SIG-M5 treated with dmso at 0.1 percent for 504 hours (cell line): ENCODE measurements around the gene FAM174C.

Source experiments
- DNase-seq: peaks from one replicate; lab custom pipeline; 2025; ENCODE audit not compliant: unreplicated experiment; lab: John Stamatoyannopoulos, UW

FAM174C gene

DNA sequence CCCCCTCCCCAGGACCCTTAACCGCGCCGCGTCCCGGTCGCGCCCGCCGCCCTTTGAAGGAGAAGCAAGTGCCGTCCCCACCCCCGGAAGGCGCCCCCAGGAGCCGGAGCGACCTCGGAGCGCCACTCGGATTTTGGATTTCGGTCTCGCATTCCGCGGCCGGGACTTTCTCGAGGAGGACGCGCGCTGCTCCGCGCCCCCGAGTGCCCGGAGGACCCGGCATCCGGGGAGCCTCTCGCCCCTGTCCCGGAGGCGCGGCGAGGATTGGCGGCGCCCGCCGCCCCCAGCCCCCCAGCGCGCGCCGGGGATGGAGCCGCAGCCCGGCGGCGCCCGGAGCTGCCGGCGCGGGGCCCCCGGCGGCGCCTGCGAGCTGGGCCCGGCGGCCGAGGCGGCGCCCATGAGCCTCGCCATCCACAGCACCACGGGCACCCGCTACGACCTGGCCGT, 25.3 kb upstream of the FAM174C start:
- no peak for DNase-seq

DNA sequence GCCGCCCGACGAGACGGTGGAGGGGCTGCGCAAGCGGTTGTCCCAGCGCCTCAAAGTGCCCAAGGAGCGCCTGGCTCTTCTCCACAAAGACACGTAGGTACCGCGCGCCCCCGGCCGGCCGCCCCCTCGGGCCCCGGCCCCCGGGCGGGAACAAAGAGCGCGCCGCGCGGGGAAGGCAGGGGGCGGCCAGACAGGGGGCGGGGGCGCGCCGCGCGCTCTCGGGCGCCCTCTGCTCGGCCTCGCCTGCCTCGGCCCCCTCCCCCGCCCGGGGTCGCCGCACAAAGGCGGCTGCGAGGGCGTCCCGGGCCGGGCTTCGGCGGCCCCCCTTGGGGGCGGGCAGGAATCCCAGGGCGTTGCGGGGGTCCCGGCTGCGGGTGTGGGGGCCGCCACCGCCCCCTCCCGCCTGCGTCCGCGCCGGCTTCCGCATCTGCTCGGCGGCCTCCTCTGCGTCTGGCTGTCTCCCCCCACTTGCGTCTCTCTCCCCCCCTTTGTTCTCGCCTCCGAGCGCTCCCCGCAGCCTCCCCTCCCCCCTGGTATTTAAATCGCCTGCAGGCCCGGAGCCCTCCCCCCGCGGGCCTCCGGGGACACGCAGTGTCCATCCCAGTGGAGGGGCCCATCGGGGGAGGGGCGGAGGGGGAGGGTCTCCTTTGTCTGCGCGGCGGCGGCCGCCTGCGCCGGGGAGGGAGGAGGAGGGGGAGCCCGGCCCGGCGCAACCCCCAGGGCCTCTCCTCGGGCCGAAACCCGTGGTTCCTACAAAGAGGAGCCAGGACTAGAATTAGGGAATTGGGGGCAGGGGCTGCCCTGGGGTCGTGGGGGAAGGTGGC, 24.7 kb upstream of the FAM174C start:
- DNase-seq, result peak; percentile 52

DNA sequence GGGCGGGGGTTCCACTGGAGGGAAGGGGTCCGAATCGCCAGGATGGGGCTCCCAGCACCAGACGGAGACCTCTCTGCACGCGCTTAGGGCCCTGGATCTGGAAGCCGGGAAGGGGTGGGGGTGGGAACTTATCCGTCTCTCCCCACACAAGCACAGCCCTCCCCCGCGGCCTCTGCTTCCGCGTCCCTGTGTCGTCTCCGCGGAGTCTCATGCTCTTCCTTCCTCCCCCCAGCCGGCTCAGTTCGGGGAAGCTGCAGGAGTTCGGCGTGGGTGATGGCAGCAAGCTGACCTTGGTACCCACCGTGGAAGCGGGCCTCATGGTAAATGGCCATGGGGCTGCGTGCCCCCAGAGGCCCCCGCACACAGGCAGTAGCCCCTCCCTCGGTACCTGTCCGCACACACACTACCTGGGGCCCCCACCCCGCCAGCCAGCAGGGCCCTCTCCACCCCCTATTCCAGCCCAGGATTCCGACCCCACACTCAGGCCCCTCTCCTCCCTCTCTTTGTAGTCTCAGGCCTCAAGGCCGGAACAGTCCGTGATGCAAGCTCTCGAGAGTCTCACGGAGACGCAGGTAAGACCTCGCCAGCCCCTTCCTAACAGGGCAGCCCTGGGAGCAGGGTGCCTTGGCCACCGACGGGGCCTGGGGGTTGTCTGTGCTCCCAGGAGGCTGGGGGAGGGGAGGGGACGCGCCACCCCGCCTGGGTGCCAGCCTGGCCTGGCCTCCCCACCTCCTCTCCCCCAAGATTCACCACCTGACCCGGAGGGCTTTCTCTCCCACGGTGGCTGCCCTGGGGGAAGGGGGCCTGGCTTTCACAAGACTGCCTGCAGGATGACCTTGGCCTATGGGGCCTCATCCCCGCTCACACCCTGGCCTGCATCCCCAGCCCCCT, 23.8 kb upstream of the FAM174C start:
- peak; percentile 80 for DNase-seq

DNA sequence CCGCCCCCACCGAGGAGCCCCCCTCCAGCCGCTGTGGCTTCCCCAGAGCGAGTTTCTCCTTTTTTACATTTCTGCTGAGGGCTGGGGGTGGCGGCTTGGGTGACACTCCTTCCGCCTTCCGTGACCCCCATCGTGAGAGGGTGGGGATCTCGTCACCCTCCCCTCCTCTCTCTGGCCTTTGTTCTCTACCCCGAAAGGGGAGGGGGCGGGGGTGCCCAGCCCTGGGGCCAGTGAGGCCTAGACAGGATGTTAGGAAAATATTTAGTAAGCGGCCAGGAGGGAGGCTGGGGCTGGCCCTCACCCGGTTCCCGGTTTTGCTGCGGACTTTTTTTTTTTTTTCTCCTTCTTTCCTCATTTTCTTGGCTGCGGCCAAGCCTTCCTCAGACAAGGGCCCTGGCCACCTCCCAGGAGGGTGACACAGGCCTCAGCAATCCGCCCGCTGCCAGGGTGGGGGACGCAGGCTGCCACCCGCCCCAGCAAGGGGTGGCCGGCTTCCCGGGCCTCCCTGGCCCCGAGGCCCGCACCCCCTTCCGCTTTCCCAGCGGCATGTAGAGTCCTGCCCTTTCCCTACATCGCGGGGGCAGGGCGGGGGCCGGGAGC, 23.0 kb upstream of the FAM174C start:
- DNase-seq, result peak; percentile 92

DNA sequence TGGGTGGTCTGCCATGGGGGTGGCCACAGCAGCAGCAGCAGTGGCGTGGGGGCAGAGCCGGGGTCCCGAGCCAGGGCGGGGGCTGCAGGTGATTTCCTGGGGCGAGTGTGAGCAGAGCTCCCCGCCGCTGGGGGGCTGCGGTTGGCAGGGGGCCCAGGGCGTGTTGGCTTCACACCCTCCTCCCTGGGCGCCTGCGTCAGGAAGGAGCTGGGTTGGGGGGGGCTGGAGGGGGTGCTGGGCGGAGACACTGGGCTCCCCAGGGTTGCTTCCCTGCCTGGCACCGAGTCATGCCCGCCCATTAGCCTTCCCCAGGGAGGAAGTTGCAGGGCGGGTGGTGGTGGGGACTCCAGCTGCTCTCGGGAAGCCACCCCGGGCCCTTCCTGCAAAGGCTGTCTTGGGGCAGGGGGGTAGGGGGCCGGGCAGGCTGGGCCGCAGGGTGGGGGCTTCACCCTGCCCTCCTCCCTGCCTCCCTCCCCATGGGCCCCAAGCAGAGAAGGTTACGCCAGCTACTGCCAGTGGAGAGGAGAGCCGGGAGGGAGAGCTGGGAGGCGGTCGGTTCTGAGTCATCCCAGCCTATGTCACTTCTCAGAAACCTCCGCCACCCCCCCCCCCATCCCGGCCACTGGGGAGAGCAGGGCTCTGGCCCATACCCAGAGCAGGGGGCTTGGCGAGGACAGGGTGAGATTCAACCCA, 22.4 kb upstream of the FAM174C start:
- DNase-seq, result peak; percentile 99

DNA sequence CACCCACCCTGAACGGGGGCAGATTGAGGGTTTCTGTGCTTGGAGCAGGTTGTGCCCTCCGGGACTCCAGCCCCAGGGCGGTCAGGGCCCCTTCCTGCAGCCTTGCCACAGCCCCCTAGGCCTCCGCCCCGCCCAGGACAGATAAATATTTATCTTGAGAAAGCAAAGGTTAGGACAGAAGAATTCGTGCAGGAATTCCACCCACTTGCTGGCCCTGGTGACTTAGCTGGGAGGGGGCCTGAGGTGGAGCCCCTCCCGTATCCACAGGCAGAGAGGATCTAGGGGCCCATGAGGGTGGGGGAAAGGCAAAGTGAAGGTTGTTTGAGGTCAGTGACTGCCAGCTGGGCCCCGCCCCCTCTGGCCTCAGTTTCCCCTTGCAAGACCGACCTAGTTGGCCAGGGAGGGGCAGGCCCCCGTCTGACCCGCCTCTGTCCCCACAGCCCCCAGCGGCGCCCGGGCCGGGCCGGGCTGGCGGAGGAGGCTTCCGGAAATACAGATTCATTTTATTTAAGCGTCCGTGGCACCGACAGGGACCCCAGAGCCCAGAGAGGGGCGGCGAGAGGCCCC, 21.7 kb upstream of the FAM174C start:
- DNase-seq, result no peak

DNA sequence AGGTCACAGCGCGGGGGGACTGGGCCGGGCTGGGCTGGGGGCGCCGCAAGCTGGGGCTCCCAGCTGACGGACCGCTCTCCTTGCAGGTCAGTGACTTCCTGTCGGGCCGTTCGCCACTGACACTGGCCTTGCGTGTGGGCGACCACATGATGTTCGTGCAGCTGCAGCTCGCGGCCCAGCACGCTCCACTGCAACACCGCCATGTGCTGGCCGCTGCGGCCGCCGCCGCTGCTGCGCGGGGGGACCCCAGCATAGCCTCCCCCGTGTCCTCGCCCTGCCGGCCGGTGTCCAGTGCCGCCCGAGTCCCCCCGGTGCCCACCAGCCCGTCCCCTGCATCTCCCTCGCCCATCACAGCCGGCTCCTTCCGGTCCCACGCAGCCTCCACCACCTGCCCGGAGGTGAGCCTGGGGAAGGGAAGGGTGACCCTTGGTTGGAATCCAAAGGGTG, 21.2 kb upstream of the FAM174C start:
- DNase-seq, result no peak

DNA sequence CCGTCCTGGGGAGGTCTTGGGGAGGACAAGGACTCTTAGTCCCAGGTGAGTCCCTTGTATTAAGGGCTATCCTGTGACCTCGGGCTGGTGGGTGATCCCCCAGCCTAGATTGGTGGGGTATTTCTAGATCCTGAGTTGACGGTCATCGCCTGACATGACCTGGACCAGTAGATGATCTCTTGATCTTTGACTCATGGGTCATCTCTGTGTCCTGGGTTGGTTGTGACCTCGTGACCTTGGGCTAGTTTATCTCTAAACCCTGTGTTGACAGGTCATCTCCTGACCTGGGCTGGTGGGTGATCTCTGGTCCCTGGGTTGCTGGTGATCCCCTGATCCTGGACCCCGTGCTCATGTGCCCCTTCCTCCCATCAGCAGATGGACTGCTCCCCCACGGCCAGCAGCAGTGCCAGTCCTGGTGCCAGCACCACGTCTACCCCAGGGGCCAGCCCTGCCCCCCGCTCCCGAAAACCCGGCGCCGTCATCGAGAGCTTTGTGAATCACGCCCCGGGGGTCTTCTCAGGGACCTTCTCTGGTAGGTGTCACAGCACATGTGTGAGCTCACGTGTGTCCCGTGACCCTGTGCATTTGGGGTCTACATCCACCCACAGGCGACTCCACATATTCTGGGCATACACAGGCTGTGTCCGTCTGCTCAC, 20.7 kb upstream of the FAM174C start:
- DNase-seq, result no peak

DNA sequence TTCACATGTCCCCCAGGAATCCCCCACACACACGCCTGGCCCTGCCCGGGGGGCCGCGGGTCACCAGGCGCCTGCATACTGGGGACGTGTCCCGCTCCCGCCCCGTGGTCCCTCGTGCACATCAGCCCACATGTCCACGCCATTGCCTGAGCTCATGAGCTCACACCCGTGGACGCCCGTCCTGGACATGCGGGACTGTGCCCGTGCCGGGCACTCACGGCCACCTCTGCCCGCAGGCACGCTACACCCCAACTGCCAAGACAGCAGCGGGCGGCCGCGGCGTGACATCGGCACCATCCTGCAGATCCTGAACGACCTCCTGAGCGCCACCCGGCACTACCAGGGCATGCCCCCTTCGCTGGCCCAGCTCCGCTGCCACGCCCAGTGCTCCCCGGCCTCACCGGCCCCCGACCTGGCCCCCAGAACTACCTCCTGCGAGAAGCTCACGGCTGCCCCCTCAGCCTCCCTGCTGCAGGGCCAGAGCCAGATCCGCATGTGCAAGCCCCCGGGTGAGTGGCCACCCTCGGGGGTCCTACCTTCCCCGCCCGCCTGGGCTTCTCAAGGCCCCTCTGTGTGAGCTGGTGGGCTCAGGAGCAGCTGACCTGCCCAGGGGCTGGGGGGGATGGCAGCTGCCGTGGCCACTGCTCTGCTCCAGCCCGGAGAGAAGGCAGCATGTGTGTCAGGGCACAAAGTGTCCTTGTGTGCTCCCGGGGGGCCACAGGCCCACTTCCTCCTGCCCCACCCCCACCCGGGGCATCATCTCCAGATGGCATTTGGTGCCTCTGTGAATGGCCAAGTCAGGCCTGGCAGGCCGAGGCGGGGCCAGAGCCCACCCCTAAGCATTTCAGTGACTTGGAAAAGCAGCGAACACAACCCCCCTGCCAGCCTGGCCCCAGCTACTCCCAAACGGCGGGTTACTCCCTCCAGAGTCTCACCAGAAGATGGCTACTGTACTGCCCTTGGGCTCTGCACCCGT, 19.9 kb upstream of the FAM174C start:
- DNase-seq, result no peak

DNA sequence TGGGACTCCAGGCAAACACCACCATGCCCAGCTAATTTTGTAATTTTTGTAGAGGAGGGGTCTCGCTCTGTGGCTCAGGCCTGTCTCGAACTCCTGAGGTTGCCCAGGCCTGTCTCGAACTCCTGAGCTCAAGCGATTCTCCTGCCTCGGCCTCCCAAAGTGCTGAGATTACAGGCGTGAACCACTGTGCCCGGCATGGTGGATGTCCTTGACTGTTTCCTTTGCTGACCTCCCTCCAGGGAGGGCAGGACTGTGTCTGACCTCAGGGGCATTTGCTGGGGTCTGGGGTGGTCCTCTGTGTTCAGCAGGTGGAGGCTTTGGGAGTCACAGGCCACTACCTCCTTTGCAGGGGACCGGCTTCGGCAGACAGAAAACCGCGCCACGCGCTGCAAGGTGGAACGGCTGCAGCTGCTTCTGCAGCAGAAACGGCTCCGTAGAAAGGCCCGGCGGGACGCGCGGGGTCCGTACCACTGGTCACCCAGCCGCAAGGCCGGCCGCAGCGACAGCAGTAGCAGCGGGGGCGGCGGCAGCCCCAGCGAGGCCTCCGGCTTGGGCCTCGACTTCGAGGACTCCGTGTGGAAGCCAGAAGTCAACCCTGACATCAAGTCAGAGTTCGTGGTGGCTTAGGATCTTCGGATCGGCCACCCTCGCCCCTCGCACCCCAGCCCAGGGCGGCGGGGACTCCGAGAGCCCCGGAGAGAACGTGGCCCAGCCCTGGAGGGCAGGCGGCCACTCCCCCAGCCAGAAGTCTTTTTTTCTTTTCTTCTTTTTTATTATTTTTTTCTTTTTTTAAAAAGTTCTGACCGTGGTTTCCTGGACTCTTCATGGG, 18.5 kb upstream of the FAM174C start:
- DNase-seq, result no peak

DNA sequence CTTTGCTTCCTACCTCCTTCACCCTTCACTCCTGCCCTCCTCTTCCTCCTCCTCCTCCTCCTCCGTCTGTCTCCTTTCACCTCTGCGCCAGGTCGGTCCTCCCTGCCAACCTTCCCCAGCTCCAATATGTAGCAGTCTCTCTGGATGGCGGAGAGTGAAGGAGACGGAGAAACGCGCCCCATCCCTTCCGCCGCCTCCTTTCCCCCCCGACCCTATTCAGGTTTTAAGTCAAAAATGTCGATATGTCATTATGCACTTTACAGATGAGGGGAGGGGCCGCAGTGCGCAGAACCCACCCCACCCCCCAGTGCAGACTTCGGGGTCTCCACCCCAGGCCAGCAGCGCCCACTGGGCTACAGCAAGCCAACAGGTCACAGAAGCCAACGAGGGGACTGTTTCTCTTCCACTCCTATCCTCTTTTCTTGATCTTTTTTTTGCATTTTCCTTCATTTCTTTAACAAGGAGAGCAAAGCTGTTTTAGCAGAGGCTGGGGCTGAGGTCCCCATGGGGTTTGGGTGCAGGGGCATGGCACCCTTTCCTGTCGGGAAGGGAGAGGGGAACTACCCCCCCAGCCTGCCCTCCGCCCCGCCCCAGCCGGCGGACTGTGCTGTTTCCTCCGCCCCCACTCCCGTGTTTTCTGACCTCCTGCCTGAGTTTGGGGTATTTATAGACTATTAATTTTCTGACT, 17.7 kb upstream of the FAM174C start:
- DNase-seq, result no peak

DNA sequence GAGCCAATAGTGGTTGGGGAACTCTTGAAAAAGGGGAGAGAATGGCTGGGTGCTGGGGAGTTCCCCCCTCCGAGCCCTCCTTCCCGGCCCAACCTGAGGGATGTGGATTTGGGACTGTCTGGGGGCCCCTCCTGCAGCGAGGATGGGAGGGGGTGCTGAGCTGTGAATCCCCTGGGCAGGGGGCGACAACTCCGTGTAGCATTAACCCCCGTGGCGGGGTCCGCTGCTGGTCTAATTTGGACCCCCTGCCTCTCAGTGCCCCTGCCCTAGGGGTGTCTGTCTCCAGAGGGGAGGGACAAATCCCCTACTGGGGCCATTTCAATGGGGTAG, 17.2 kb upstream of the FAM174C start:
- DNase-seq, result no peak

DNA sequence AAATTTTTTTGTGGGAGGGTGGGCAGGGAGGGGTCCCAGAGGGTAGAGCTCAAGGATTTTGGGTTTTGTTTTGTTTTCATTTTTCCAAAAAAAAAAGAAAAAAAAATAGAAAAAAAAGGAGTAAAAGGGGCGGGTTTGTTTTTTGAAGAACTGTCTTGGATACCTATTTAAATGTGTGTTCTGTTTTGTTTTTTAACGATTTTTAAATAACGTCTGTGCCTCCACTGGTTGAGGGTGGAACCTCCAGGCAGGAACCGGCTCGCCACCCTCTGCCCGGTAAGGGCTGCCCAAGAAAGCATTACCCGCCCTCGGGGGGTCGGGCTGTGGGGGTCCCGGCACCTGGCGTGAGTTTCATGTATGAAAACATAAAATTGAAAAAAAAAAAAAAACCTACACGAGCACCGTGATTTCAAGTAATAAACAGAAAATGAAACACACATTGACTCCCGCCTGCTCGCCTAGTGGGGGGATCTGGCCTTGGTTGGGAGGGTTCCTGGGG, 16.6 kb upstream of the FAM174C start:
- no peak for DNase-seq

DNA sequence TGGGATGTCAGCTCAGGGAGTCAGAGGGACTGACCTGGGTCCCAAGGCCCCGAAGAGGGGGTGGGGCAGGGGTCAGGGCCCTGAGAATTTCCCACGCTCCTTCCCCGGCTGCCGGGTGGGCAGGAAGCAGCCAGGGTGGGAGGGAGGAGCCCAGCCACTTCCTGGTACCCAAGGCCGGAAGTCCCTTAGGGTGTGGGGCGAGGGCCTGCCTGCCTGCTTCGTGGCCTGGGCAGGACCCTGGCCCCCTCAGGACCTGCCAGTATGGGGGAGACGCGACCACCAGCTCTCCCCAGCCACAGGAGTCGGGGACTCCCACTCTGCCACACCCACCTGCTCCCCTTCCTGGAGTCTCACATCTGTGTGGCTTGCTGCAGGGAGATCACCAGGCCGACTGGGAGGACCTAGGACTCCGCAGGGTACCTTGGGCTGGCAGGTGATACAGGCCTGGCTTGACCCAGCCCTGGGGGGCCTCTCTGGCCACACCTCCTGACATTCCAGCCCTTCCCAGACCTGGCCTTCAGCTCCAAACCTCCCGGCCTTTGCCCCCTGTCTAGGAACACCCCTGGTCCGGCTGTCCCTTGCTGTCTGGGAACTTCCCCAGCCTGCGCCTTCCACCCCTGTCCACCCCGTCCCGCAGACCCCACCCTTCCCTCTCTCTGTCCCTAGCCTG, 16.0 kb upstream of the FAM174C start:
- no peak for DNase-seq

DNA sequence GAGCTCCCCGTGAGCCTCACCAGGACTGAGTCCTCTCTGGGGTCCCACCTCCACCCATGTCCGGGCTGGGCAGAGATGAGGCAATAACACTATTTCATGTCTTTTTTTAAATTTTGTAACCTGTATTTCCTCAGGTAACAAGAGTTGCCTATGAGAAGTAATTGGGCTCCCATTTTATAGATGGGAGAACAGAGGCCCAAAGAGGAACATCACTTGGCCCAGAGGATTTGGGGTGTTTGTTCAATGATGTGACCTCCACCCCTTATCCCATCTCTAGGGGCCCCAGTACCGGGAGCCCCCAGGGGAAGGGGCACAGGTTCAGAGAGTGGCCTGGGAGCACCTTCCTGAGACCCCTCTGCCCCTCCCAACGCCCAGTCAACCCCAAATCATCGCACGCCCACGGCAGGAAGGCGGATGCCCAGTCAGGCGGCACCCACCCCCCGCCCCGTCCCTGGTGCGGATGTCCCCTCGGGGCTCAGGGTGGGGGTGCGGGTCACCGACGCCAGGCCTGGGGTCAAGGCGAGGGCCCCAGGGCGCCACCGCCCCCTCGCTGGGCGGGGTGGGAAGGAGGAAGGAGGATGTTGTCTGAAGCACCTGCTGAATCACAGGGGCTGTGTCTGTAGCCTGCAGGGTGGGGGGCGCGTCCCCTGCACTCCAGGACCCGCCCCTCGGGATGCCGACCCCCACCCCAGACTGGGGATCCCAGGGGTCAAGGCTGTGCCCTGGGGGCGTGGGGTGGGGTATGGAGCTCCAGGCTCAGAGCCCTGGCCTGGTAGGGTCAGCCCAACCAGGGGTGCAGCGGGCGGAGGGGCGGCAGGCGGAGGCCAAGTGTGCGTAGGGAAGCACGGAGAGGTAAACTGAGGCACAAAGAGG, 15.2 kb upstream of the FAM174C start:
- DNase-seq, result no peak
